ENCODE results near the gene KIF14.

- TF ChIP-seq CTCF (IDR thresholded peaks at IDR 0.05) (no peak), POLR2AphosphoS5 (IDR thresholded peaks at IDR 0.05; ENCODE audit: low read depth, low read length) (no peak), TCF7L2 (IDR thresholded peaks at IDR 0.05; ENCODE audit: low read depth, low read length) (no peak), SIN3A (IDR thresholded peaks at IDR 0.05; ENCODE audit: borderline replicate concordance, insufficient read depth, low read depth, low read length) (no peak)
- TF ChIP-seq, protein P1, sequence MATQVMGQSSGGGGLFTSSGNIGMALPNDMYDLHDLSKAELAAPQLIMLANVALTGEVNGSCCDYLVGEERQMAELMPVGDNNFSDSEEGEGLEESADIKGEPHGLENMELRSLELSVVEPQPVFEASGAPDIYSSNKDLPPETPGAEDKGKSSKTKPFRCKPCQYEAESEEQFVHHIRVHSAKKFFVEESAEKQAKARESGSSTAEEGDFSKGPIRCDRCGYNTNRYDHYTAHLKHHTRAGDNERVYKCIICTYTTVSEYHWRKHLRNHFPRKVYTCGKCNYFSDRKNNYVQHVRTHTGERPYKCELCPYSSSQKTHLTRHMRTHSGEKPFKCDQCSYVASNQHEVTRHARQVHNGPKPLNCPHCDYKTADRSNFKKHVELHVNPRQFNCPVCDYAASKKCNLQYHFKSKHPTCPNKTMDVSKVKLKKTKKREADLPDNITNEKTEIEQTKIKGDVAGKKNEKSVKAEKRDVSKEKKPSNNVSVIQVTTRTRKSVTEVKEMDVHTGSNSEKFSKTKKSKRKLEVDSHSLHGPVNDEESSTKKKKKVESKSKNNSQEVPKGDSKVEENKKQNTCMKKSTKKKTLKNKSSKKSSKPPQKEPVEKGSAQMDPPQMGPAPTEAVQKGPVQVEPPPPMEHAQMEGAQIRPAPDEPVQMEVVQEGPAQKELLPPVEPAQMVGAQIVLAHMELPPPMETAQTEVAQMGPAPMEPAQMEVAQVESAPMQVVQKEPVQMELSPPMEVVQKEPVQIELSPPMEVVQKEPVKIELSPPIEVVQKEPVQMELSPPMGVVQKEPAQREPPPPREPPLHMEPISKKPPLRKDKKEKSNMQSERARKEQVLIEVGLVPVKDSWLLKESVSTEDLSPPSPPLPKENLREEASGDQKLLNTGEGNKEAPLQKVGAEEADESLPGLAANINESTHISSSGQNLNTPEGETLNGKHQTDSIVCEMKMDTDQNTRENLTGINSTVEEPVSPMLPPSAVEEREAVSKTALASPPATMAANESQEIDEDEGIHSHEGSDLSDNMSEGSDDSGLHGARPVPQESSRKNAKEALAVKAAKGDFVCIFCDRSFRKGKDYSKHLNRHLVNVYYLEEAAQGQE (IDR thresholded peaks at IDR 0.05; ENCODE audit: insufficient read depth in 1 of 2, low read depth in 2 of 2, low read length in 1 of 2), result no peak
Measured at GRCh38 chr1:200518524-200518923, 102.0 kb downstream of the KIF14 start.

Data from Panc1 (cell line).